ENCODE data around the gene PBX2. TPM values are rescaled to one million over a fixed set of nuclear protein-coding genes. Genes with fewer than 3 reads are reported as not detected.

PBX2 gene
- total RNA-seq, 2 experiments from 2014 or later, result 53.9 to 59.3 TPM

- POLR2A ChIA-PET, result interaction anchor here (1.2 kb wide), 1 partner anchor 15 kb away, joined by 7 read pairs; the partner anchor contains the start of gene GPSM3
- CTCF ChIA-PET, result interaction anchor here (1.2 to 1.5 kb wide), 2 partner anchors 10 to 15 kb away, joined by 4 to 7 read pairs; partner anchors contain the start of gene GPSM3
Observed at GRCh38 chr6:32177788-32178546, 12.0 kb downstream of the PBX2 start, which contains the start of gene RNF5. TSS of gene RNF5 (plus strand) at chr6:32178405. CDS start at chr6:32178512, 107 bp downstream.

GRCh38 chr6:32177183-32177787, 12.7 kb downstream of the PBX2 start:
- ChIA-PET CTCF (interaction anchor here (1.5 to 1.7 kb wide), 2 partner anchors 10 to 18 kb away, joined by 4 read pairs; no protein-coding TSS in a partner anchor), POLR2A (no interaction called here)

DNA sequence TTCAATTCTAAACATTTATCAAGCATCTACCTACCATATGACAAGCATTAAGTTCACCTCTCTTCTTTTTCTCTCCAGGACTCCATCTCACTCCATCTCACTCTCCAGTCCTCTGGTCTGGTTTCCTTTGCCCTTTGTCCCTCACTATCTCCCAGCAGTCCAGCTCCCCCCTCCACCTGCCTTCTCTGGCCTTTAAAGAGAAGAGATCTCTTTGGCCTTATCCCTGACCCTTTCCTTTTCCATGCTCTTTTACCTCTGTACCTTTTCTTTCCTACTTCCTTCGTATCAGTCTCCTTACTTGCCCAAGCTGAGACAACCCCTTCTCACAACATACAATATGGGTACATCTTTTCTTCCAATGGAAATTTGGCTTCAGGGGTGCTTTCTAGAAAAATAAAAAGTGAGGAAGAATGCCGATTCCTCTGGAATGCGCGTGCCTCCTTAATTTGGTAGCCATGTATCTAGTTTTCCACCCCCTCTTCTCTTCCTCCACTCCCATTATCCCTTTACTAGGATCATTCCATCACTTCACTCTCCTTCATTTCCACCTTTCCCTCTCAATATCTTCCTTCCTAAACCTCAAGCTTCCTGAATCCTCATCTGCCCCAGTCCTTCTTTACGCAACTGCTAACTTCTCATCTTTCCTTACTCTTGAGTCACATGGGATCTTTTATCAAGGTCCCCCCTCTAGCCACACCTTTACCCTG, 13.4 kb downstream of the PBX2 start:
- ChIA-PET CTCF (interaction anchor here (1.5 to 1.7 kb wide), 2 partner anchors 11 to 19 kb away, joined by 4 read pairs; no protein-coding TSS in a partner anchor), POLR2A (interaction anchor here (0.7 kb wide), 1 partner anchor 16 kb away, joined by 4 read pairs; the partner anchor contains the start of gene GPSM3)

DNA sequence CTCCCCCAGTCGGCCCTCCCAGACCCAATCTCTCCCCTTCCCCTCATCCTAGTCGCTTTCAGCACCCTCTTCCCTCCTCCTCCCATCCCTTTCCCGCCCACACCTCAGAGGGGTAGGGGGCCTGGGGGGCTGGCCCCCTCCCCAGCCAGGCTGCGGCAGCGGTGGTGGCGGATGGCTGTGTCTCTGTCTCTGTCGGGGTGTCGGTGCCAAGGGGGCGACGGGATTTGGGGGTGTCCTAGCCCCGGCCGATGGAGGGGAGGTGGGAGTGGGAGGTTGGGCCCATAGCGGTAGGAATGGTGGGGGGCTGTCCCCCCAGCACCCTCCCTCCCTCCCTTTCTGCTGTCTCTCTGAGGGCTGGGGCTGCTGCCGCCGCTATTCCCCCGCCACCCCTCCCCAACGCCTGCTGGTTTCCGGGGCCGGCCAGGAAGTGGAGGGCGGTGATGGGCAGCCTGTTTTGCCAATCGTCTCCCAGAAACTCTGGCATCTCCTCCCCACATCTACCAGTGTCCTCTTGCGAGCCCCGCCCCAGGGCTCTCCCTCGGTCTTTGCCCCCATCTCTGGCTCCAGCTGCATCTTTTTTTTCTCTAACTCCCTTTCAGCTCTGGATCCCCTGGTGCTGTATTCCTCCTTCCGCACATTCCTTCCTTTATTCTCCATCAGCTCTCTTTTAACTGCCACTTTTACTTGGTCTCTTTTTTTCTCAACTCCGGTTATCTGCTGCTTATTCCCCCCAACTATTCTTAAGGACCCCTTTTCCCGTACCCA, 14.1 kb downstream of the PBX2 start, which contains the start of gene AGPAT1:
TSS of gene AGPAT1 (minus strand) at position 374 of the 765 bp plus-strand sequence. CDS start 4,588 bp downstream, outside the sequence.
- POLR2A ChIA-PET, result interaction anchor here (0.7 kb wide), 1 partner anchor 17 kb away, joined by 4 read pairs; the partner anchor contains the start of gene GPSM3
- CTCF ChIA-PET, result interaction anchor here (1.5 to 1.7 kb wide), 2 partner anchors 12 to 20 kb away, joined by 4 read pairs; no protein-coding TSS in a partner anchor

GRCh38 chr6:32175322-32175710, 14.7 kb downstream of the PBX2 start:
- ChIA-PET CTCF (no interaction called here), POLR2A (no interaction called here)

- CTCF ChIA-PET, result no interaction called here
Observed at GRCh38 chr6:32174416-32174815, 15.6 kb downstream of the PBX2 start.

GRCh38 chr6:32173051-32173727, 16.8 kb downstream of the PBX2 start:
- POLR2A ChIA-PET, result no interaction called here
- CTCF ChIA-PET, result no interaction called here

More at GRCh38 chr6:32174416-32174815, 15.6 kb downstream of the PBX2 start:
- POLR2A ChIA-PET, result no interaction called here

DNA sequence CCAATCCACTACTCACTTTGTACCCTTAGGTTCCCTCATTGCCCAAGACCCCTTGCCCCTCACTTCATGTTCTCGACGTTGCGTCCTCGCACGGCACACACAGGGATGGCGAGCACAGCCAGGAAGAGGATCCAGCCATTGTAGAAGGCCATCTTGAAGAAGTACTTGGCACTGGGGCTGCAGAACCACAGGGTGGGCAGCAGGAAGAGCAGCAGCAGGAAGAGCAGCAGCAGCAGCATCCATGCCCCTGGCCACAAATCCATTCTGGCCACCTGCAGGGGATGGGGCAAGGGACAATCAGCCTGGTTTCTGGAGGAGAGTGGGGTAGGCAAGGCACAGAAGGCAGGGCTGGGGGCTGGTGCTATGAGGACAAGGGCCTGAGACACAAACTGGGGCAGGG, 18.8 kb downstream of the PBX2 start:
- POLR2A ChIA-PET, result no interaction called here
- CTCF ChIA-PET, result no interaction called here

GRCh38 chr6:32170294-32170693, 19.7 kb downstream of the PBX2 start:
- POLR2A ChIA-PET, result no interaction called here

GRCh38 chr6:32168807-32169591, 21.0 kb downstream of the PBX2 start:
- POLR2A ChIA-PET, result no interaction called here
- CTCF ChIA-PET, result no interaction called here

More at GRCh38 chr6:32170294-32170693, 19.7 kb downstream of the PBX2 start:
- CTCF ChIA-PET, result no interaction called here

GRCh38 chr6:32168350-32168749, 21.7 kb downstream of the PBX2 start:
- CTCF ChIA-PET, result no interaction called here
- POLR2A ChIA-PET, result no interaction called here

DNA sequence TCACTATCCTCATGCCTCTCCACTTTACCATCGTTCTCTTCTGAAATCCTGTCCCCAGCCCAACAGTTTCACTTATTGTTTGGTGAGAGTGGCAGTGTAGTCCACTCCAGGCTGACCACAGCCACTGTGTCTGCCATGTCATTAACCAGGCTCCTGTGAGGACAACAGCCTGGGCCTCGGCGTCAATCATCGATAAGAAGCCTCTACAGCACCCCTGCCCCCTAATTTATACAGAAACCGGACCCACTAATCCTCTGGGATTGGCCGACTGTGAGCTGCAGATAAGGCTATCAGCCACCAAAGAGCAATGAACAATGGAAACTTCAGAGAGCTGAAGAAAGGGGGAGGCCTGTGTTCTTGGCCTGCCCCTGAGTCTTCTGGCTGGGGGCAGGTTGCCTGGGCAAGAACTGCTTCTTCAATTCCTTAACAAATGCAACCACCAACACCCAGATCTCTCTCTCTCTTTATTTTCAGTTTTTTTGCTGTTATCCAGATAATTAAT, 22.2 kb downstream of the PBX2 start:
- POLR2A ChIA-PET, result no interaction called here
- CTCF ChIA-PET, result no interaction called here

GRCh38 chr6:32167154-32167760, 22.7 kb downstream of the PBX2 start:
- CTCF ChIA-PET, result no interaction called here
- POLR2A ChIA-PET, result no interaction called here

DNA sequence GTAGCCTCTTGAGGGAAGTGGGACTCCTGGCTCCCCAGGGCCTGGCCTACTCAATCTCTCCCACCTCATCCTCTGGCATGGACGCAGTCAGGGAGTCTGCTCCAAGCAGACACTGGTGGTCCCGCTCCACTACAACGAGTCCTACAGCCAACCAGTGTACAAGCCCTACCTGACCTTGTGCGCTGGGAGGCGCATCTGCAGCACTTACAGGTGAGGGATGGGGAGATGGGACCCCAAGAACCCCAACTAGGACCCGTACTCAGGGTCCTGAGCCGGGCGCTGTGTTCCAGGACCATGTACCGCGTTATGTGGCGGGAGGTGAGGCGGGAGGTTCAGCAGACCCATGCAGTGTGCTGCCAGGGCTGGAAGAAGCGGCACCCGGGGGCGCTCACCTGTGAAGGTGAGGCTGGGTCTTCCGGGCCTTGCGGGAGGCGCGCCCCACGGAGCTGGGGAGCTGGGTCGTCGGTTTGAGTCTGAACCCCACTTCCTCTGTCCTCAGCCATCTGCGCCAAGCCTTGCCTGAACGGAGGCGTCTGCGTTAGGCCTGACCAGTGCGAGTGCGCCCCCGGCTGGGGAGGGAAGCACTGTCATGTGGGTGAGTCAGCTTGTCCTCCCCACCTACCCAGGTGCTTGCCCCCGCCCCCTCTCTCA, 23.5 kb downstream of the PBX2 start:
- ChIA-PET POLR2A (no interaction called here), CTCF (no interaction called here)

- ChIA-PET CTCF (interaction anchor here (1.6 kb wide), 1 partner anchor 10 kb away, joined by 4 read pairs; no protein-coding TSS in a partner anchor), POLR2A (interaction anchor here (0.6 kb wide), 1 partner anchor 502 kb away, joined by 6 read pairs; no protein-coding TSS in a partner anchor)
Observed at GRCh38 chr6:32164295-32164694, 25.7 kb downstream of the PBX2 start, which contains the start of gene EGFL8. TSS of gene EGFL8 (plus strand) at chr6:32164595. CDS start at chr6:32166166, 1,571 bp downstream.

DNA sequence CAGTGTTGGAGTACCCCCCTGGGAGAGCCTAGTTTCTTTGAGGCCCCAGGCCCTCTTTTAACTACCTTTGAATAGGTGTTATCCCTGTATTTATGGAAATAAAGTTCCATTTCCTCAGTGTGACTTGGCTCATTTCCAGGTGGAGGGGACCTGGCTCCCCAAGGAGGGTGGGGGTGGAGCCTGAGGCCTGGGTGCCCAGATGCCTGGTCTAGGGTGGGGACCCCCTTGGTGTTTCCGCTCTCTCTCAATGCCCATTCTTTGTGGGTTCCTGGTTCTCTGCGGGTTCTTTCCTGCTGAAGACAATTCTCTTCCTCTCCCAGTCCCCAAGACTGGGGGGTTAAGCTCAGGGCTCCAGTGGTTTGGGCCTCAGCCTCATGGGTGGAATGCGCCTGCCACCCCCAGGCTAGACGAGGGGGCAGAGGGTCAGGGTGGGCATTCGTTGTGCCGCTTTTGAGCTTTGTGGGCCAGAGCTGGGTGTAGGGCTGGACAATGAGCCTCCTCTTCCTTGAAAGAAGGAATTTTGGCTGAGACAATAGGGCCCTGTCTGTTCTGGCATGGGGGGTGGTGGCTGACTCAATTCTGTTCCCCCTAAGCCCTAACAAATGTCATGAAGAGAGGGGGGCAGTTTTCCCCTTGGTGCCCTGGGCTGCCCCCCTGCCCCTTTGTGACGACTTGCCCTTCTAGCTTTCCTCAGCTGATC, 26.3 kb downstream of the PBX2 start:
- POLR2A ChIA-PET, result interaction anchor here (0.6 kb wide), 1 partner anchor 501 kb away, joined by 6 read pairs; no protein-coding TSS in a partner anchor

More for the DNA sequence above, 26.3 kb downstream of the PBX2 start:
- CTCF ChIA-PET, result no interaction called here
